Stimulated activated CD8-positive, alpha-beta memory T cell treated with anti-CD3 and anti-CD28 coated beads, Interleukin-12 subunit alpha, Interleukin-12 subunit beta, amount 100 ng/mL, for 1 hour (primary cell): Measurements from ENCODE around the gene LDLRAP1.
"Not testable (repeated sequence)": the region's sequence is repeated elsewhere in the genome, so short reads cannot be mapped to it uniquely, and the experiment has no call there.

Experiments
- DNase-seq: peaks from one replicate; pipeline ENCODE4 v3.0.0-alpha.2; 2020; ENCODE audit warnings: low read depth

Gene LDLRAP1

GRCh38 chr1:25543425-25544242 is at the start of gene LDLRAP1:
LDLRAP1 (plus strand) TSS chr1:25543606; CDS start chr1:25543699, 93 bp downstream.
- DNase-seq = peak; percentile 24

DNA sequence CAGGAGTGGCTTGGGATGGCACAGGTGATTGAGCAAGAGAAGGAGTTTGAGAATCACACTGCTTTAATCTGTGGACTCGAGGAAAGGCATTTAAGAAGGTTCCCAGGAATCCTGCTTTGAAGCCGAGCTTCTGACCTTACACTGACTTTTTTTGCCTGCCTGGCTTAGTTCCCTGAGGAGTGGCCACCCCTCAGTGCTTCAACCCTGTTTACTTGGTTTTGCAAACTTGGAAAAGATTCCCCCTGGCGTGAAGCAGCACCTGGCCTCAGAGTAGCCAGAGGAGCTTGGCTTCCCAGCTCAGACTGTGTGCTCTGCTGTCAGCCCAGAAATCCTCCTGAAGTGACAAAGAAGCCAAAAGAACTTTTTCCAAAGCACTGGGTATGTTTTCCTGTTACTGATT is 48.5 kb upstream of the LDLRAP1 start:
- DNase-seq = no peak

GRCh38 chr1:25500694-25501093 is 42.7 kb upstream of the LDLRAP1 start:
- no peak for DNase-seq

GRCh38 chr1:25501235-25502058 is 42.0 kb upstream of the LDLRAP1 start:
- DNase-seq = no peak

DNA sequence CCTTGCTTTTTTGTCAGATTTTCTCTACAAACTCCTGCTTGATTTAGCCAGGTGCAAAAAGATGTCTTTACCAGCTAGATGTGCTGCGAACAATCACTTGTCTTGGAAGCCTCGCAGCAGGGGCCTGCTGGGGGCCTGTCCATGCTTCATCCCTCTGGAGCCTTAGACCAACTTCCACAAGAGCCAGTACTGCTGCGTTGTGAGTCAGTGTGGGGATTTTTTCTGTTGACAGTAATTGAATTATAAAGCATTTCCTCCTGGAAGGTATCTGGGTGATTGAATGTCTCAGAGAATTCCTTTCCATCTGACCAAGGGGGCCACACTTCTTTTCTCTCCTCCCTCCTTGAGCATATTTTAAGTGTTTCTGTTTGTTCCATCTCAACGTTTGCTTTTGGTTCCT is 40.4 kb upstream of the LDLRAP1 start:
- no peak for DNase-seq

DNA sequence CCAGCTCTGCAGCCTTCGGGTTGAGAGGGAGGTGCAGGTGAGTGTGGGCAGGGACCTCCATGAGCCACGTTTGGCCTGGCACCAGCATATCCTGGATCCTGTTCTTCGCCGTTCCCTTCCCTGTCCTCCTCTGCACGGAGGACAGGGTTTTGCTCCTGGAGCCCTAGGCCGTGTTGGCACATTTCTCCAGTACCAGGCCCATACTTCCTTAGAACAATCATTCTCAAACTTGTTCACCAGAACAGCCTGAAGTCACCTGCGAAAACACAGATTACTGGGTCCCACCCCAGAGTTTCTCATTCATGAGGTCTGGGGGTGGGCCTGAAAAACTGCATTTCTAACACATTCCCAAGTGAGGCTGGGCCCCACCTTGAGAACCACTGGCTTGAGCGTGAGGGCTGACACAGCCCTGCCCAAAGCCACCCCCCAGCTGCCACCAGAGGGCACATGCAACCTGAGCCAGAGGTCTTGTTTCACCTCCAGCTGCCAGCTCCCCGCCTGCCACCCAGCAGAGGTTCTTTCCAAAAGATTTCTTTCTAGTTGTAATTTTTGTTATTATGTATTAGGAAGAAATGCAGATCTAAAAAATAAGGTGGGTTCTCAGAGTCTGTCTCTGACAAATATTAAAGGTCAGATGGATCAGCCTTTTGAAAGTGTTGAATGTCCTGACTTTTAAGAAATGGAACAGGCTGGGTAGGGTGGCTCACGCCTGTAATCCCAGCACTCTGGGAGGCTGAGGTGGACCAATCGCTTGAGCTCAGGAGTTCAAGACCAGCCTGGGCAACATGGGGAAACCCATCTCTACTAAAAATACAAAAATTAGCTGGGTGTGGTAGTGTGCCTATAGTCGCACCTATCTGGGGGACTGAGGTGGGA is 39.6 kb upstream of the LDLRAP1 start:
- peak; percentile 52 for DNase-seq

GRCh38 chr1:25504706-25505595 is 38.5 kb upstream of the LDLRAP1 start:
- no peak for DNase-seq

DNA sequence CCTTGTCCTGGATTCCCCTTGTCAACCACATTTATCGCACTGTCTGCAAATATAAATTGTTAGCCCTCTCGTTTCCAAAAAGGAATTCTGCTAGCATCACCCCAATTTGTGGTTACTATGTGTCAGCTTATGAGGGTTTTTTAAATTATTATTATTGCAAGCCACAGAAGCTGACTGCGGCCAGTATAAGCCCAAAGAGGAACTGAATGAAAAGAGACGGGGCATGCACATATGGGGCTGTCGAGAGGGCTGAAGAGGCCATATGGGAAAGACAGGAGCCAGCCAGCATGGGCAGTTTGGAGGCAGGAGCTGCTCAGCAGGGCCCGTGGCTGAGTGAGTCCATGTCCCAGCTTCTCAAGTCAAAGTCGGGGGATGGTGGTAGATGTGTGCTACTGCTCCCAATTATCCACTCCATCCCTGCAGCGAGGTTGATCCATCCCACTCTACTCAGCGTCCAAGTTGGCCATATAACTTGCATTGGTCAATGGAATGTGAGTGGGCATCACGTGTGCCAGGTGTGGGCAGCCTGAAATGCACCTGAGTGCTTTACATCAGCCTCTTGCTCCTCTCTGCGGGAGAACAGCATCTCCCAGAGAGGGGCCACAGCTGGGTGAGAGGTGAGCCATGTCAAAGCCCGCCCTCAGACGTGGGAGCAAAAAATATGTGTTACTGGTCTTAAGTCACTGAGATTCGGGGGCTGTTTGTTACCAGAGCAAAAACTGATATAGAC is 37.6 kb upstream of the LDLRAP1 start:
- DNase-seq = no peak

DNA sequence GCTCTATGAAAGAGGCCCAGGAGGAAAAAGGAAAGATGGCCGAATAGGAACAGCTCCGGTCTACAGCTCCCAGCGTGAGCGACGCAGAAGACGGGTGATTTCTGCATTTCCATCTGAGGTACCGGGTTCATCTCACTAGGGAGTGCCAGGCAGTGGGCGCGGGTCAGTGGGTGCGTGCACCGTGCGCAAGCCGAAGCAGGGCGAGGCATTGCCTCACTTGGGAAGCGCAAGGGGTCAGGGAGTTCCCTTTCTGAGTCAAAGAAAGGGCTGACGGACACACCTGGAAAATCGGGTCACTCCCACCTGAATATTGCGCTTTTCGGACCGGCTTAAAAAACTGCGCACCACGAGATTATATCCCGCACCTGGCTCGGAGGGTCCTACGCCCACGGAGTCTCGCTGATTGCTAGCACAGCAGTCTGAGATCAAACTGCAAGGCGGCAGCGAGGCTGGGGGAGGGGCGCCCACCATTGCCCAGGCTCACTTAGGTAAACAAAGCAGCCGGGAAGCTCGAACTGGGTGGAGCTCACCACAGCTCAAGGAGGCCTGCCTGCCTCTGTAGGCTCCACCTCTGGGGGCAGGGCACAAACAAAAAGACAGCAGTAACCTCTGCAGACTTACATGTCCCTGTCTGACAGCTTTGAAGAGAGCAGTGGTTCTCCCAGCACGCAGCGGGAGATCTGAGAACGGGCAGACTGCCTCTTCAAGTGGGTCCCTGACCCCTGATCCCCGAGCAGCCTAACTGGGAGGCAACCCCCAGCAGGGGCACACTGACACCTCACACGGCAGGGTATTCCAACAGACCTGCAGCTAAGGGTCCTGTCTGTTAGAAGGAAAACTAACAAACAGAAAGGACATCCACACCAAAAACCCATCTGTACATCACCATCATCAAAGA is 36.6 kb upstream of the LDLRAP1 start:
- not testable (repeated sequence) for DNase-seq

- no peak for DNase-seq
Measured at GRCh38 chr1:25513666-25514065, 29.7 kb upstream of the LDLRAP1 start.

- no peak for DNase-seq
Measured at GRCh38 chr1:25515033-25515432, 28.4 kb upstream of the LDLRAP1 start.

DNA sequence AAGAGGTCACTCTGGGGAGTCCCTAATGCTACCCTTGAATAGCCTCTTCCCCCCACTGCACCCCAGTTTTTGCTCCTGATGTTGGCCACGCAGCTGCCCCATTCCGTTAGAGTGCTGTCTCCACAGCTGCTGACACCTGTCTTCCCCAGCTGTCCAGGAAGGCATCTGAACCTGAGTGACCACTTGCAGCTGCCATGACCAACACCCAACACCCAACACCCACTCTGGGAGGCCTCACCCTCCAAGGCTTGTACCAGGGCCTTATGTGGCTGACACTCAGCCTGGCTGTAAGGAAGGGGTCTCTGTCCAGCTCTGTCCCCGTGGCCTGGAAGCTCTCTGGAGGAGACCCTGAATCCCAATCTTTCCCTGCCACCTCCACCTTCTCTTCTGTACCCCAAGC is 26.7 kb upstream of the LDLRAP1 start:
- no peak for DNase-seq

DNA sequence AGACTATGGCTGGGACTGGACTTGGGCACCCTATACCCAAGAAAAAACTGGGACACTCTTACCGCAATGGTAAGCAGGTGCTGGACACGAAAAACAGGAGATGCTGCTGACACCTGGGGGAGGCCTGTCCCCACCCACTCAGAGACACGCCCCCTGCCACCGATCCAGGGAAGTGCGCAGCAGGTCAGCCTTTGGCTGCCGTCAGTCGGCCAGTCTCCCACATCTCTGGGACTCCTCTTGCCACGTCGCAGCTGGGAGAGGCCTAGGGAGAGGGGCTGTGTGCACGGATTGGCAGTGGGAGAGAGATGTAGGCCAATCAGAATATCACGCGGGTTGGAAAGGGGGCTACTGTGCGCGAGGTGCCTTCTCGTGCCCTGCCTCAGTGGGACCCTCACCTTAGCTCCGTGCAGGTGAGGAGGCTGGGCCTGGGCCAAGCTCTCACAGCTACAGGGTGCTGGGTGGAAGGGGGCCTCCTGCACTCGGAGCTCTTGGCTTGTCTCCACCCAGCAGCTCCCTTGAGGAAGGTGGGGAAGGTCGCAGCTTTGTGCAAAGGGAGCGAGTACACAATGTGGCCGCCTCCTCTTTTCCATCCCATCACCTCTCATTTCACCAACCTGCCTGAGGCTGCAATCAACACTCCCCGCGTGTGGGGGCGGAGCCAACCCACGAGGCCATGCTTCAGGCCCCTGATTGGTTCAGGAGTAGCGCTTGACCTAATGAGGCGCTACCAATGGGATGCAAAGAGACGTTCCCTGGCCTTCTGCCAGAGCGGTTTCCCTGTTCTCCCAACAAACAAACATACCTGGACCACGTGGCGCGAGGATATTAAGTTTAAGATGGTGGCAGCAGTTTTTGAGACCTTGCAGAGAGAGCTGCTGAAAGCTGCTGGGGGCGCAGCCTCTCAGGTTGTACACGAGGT is 25.7 kb upstream of the LDLRAP1 start:
- no peak for DNase-seq

DNA sequence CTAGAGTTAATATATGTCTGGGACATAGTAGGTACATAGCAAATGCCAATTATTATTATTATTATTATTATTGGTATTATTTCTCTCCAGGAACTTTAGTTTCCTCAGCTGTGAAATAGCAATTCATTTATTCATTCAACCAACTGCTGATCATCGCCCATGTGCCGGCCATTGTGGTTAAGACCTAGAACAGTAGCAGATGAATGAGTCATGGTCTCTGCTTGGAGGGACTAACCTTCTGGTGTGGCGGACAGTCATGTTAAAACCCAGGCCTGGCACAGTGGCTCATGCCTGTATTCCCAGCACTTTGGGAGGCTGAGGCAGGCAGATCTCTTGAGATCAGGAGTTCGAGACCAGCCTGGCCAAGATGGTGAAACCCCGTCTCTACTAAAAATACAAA is 23.8 kb upstream of the LDLRAP1 start:
- DNase-seq = no peak

GRCh38 chr1:25520446-25521061 is 22.9 kb upstream of the LDLRAP1 start:
- DNase-seq = peak; percentile 64

GRCh38 chr1:25522031-25522655 is 21.3 kb upstream of the LDLRAP1 start:
- no peak for DNase-seq

- DNase-seq = no peak
Measured at GRCh38 chr1:25523542-25523941, 19.9 kb upstream of the LDLRAP1 start.
